Cardiac muscle cell (in vitro differentiated cells and primary cell): ENCODE data around the gene NEK2. TPM values are rescaled to one million over a fixed set of nuclear protein-coding genes. Genes with fewer than 3 reads are reported as not detected.
"Not testable (repeated sequence)": the region's sequence is repeated elsewhere in the genome, so short reads cannot be mapped to it uniquely, and the experiment has no call there.

ENCODE experiments used
- DNase-seq, 2 donors: peaks; one replicate each; pipeline versions ENCODE4 v3.0.0 to v3.0.0-alpha.2; 2010 to 2017; ENCODE audit warnings: low read depth in 1 of 2, low spot score in 1 of 2
- H3K27ac ChIP-seq: fragments of 200-600 bp; sonication (generic); 2 replicates; pipeline ENCODE4 v1.5.1; 2016
- H3K27me3 ChIP-seq: fragments of 200-600 bp; sonication (generic); 2 replicates; pipeline ENCODE4 v1.6.0; 2016; ENCODE audit warnings: control low read depth
- H3K36me3 ChIP-seq: fragments of 200-600 bp; sonication (generic); 2 replicates; pipeline ENCODE4 v1.5.1; 2016; ENCODE audit warnings: control low read depth
- H3K4me1 ChIP-seq: fragments of 200-600 bp; sonication (generic); 2 replicates; pipeline ENCODE4 v1.8.1; 2017; ENCODE audit warnings: low read depth, mild to moderate bottlenecking, mixed run types
- H3K4me3 ChIP-seq: fragments of 200-600 bp; sonication (generic); 2 replicates; pipeline ENCODE4 v1.5.1; 2016; ENCODE audit warnings: mild to moderate bottlenecking
- H3K9me3 ChIP-seq: fragments of 200-600 bp; sonication (generic); 2 replicates; pipeline ENCODE4 v1.5.1; 2017; ENCODE audit warnings: low read depth, mild to moderate bottlenecking, control low read depth
- polyA plus RNA-seq: library from polyadenylated mRNA; unstranded; fragments of >200 nt; fragmentation: Nextera tagmentation; extraction: Ambion mirVana; gene quantifications from 2 replicates; pipeline ENCODE4 v1.2.1, GENCODE V29; 2016
- total RNA-seq: library from RNA; depleted of rRNA; stranded (reverse); fragments of >200 nt; gene quantifications from 2 replicates; pipeline ENCODE4 v1.2.3, GENCODE V29; 2016
- TF ChIP-seq, protein P1 (sequence below): IDR thresholded peaks from 2 replicates; pipeline ENCODE4 v1.5.1; 2012; ENCODE audit warnings: low read depth, mild to moderate bottlenecking, low read length

Gene NEK2
- total and polyA plus RNA-seq, 2 experiments from 2014 or later, result 6.7 to 51.2 TPM

DNA sequence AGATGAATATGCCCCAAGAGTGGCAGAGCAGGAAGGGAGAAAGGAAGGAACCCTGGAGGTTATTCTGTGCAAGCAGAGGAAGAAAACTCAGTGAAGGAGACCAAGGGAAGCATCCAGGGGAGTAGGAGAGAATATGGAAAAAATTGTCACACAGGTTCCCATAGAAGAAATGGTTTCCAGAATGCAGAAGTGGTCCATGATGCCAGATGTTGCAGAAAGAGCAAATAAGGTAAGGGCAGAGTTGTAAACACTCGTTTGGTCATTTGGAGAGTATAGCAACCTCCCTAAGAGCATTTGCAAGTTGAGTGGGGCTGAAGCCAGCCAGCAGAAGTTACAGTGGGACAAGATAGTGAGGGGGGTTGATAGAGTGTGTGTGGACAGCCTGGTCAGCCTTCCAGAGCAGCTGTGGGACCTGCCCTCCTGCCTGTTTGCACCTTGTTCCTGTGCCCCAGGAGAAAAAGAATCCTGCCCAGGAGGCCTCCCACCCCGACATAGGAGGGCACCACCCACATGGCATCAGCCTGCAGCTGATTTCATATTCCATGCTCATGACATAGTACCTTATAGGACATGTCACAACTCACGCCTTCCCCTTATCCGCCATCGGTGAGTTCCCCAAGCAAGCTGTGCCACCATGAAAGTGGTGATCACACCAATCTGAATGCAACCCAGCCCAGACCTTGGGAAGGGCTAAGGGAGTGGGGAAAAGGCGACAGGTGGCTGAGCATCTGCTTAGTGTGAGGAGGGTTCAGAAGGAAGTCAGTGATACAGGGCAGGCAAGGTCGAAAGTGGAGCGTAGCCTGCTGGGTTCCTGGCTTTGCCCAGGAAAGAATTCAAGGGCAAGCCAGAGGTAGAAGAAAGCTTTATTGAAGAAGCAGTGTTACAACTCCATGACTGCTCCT lies 8.2 kb upstream of the NEK2 start:
- no peaks in the 10 kb centered on the region for H3K9me3 ChIP-seq
- no peaks in the 10 kb centered on the region for H3K27me3 ChIP-seq
- no peak overlapping the region for H3K4me3 ChIP-seq
- H3K4me1 ChIP-seq, result peaks cover 3% of the 10 kb centered on the region
- no peak for DNase-seq
- TF ChIP-seq, protein P1, sequence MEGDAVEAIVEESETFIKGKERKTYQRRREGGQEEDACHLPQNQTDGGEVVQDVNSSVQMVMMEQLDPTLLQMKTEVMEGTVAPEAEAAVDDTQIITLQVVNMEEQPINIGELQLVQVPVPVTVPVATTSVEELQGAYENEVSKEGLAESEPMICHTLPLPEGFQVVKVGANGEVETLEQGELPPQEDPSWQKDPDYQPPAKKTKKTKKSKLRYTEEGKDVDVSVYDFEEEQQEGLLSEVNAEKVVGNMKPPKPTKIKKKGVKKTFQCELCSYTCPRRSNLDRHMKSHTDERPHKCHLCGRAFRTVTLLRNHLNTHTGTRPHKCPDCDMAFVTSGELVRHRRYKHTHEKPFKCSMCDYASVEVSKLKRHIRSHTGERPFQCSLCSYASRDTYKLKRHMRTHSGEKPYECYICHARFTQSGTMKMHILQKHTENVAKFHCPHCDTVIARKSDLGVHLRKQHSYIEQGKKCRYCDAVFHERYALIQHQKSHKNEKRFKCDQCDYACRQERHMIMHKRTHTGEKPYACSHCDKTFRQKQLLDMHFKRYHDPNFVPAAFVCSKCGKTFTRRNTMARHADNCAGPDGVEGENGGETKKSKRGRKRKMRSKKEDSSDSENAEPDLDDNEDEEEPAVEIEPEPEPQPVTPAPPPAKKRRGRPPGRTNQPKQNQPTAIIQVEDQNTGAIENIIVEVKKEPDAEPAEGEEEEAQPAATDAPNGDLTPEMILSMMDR, result no peak
- H3K27ac ChIP-seq, result no peak overlapping the region
- H3K36me3 ChIP-seq, result no peaks in the 10 kb centered on the region

DNA sequence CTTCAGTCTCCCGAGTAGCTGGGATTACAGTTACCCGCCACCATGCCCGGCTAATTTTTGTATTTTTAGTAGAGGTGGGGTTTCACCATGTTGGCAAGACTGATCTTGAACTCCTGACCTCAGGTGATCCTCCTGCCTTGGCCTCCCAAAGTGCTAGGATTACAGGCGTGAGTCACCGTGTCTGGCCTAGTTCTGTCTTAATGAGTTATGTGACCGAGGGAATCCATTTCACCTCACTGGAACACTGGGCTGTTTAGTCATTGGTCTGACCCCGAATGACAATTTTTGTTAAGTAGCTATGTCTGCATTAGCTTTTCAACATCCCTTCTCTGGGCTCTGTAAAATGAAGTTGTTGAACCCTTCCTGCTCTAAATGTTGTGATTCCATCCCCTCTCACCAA lies 6.8 kb upstream of the NEK2 start:
- H3K4me1 ChIP-seq, H3K36me3 ChIP-seq, H3K27ac ChIP-seq, H3K4me3 ChIP-seq, H3K9me3 ChIP-seq, H3K27me3 ChIP-seq, DNase-seq: not testable (repeated sequence)

DNA sequence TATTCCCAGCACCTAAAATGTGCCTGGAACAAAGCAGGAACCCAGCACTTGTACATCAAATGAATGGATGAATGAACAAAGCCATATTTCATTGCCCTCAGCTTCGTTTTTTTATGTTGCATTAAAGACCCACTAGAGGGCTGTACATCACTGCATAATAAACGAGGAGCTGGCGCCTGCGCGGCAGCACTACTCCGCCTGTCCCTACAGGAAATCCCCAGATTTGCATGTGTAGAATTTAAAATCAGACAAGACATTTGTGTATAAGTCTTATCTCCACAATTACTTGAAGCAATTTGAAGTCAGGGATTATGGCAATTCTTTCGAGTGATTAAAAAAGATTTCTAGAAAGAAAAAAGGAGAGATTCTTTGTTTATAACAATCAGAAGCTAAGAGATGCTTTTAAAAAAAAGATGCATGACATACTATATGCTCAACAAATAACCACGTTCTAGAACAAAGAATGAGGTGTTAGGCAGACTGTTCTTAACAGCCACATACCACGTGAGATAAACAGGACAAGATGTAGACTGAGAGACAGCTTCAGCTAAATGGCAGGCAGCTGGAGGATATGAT lies 5.4 kb upstream of the NEK2 start:
- no peaks in the 10 kb centered on the region for H3K27me3 ChIP-seq
- no peaks in the 10 kb centered on the region for H3K9me3 ChIP-seq
- DNase-seq, result peak; percentile 81 to 91
- H3K4me3 ChIP-seq, result no peak overlapping the region
- TF ChIP-seq, protein P1, result peak; percentile 66
- H3K27ac ChIP-seq, result no peak overlapping the region
- H3K36me3 ChIP-seq, result no peaks in the 10 kb centered on the region
- H3K4me1 ChIP-seq, result peaks cover 3% of the 10 kb centered on the region

DNA sequence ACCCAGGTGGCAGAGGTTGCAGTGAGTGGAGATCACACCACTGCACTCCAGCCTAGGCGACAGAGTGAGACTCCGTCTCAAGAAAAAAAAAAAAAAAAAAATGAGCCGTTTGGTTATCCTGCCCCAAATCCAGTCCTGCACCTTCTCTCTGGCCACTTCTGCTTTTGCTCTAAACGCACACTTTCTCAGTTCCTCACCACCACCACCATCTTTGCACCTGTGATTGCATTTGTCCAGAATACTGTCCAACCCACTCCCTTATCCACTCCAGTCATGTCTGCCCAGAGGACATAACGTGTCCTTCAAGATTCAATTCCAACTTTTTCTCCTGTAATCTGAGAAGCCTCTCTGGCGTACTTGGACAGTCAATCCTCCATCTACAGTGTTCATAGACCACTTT lies 2.2 kb upstream of the NEK2 start:
- Histone ChIP-seq H3K27ac (no peak overlapping the region), H3K27me3 (no peaks in the 10 kb centered on the region), H3K4me1 (peaks cover 7% of the 10 kb centered on the region), H3K36me3 (no peaks in the 10 kb centered on the region), H3K9me3 (no peaks in the 10 kb centered on the region), H3K4me3 (no peak overlapping the region)
- DNase-seq, result no peak
- TF ChIP-seq, protein P1, result no peak

DNA sequence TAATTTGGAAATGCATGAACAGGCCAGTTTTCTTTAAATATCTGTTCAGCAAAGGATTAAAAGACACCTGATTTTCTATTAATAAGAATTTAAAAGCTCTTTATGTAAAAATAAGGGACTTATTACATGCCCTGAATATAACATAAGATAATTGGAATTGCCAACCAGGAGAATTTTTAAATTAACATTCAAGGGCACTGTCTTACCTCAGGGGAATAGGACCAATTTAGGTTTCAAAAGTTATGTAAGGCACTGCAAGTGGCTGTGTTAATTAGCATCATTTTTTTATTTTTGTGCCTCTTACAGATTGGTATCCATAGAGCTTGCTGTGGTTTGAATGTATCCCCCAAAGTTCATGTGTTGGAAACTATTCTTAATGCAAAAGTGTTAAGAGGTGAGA lies 1.3 kb upstream of the NEK2 start:
- DNase-seq, result no peak
- Histone ChIP-seq H3K9me3 (no peaks in the 10 kb centered on the region), H3K27me3 (no peaks in the 10 kb centered on the region), H3K4me1 (peaks cover 7% of the 10 kb centered on the region), H3K4me3 (no peak overlapping the region), H3K36me3 (no peaks in the 10 kb centered on the region), H3K27ac (no peak overlapping the region)
- TF ChIP-seq, protein P1, result no peak

DNA sequence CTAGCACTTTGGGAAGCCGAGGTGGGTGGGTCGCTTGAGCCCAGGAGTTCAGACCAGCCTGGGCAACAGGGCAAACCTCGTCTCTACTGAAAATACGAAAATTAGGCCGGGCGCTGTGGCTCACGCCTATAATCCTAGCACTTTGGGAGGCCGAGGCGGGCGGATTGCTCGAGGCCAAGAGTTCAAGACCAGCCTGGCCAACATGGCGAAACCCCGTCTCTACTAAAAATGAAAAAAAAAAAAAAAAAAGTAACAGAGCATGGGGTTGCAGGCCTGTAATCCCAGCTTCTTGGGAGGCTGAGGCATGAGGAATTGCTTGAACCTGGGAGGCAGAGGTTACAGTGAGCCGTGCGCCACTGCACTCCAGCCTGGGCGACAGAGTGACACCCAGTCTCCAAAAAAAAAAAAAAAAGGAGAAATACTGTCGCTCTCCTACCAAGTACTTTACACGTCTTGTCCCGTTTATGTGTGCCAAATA lies 724 bp upstream of the NEK2 start:
- TF ChIP-seq, protein P1, result no peak
- no peak overlapping the region for H3K27ac ChIP-seq
- H3K36me3 ChIP-seq, result no peaks in the 10 kb centered on the region
- no peak for DNase-seq
- no peaks in the 10 kb centered on the region for H3K9me3 ChIP-seq
- peak overlapping the region; percentile 53 for H3K4me3 ChIP-seq
- H3K4me1 ChIP-seq, result peaks cover 6% of the 10 kb centered on the region
- H3K27me3 ChIP-seq, result no peaks in the 10 kb centered on the region
